BLaER1 (cell line): ENCODE results near the gene CFAP157.

Experiments used
- H3K27ac ChIP-seq: shearing (Covaris generic); formaldehyde crosslinking; 2 replicates; pipeline ENCODE4 v1.8.1; 2022
- H3K27me3 ChIP-seq: shearing (Covaris generic); formaldehyde crosslinking; 2 replicates; pipeline ENCODE4 v1.8.1; 2022
- H3K36me3 ChIP-seq: shearing (Covaris generic); formaldehyde crosslinking; 2 replicates; pipeline ENCODE4 v1.8.1; 2022
- H3K4me1 ChIP-seq: shearing (Covaris generic); formaldehyde crosslinking; 2 replicates; pipeline ENCODE4 v1.8.1; 2022
- H3K4me2 ChIP-seq: shearing (Covaris generic); formaldehyde crosslinking; 2 replicates; pipeline ENCODE4 v1.8.1; 2022
- H3K4me3 ChIP-seq: shearing (Covaris generic); formaldehyde crosslinking; 2 replicates; pipeline ENCODE4 v1.8.1; 2022
- H3K9ac ChIP-seq: shearing (Covaris generic); formaldehyde crosslinking; 2 replicates; pipeline ENCODE4 v1.8.1; 2022
- H3K9me3 ChIP-seq: shearing (Covaris generic); formaldehyde crosslinking; 2 replicates; pipeline ENCODE4 v1.8.1; 2022
- H4K20me1 ChIP-seq: shearing (Covaris generic); formaldehyde crosslinking; 2 replicates; pipeline ENCODE4 v1.8.1; 2022
- Cebpa-rat ChIP-seq: shearing (Covaris generic); IDR thresholded peaks from 2 replicates; pipeline ENCODE4 v1.8.1; 2022

Gene CFAP157

GRCh38 chr9:127742435-127743088 lies 35.8 kb downstream of the CFAP157 start:
- Histone ChIP-seq H3K9me3 (no peaks in the 10 kb centered on the region), H3K4me1 (no peaks in the 10 kb centered on the region), H4K20me1 (peaks cover 57% of the 10 kb centered on the region), H3K4me3 (no peak overlapping the region), H3K27me3 (no peaks in the 10 kb centered on the region), H3K27ac (no peak overlapping the region), H3K9ac (no peak overlapping the region), H3K4me2 (no peak overlapping the region), H3K36me3 (peaks cover 99% of the 10 kb centered on the region)
- no peak for TF ChIP-seq Cebpa-rat

- Histone ChIP-seq H3K36me3 (peaks cover 100% of the 10 kb centered on the region), H3K4me2 (no peak overlapping the region), H3K4me3 (no peak overlapping the region), H3K9ac (no peak overlapping the region), H3K9me3 (no peaks in the 10 kb centered on the region), H3K27me3 (no peaks in the 10 kb centered on the region), H3K27ac (no peak overlapping the region), H3K4me1 (no peaks in the 10 kb centered on the region), H4K20me1 (peaks cover 67% of the 10 kb centered on the region)
- TF ChIP-seq Cebpa-rat = no peak
Observed at GRCh38 chr9:127744398-127745110, 37.8 kb downstream of the CFAP157 start.

GRCh38 chr9:127746959-127747569 lies 40.3 kb downstream of the CFAP157 start:
- Histone ChIP-seq H3K4me2 (no peak overlapping the region), H3K4me3 (no peak overlapping the region), H3K27me3 (no peaks in the 10 kb centered on the region), H3K27ac (no peak overlapping the region), H4K20me1 (peaks cover 84% of the 10 kb centered on the region), H3K36me3 (peaks cover 100% of the 10 kb centered on the region), H3K9me3 (no peaks in the 10 kb centered on the region), H3K4me1 (no peaks in the 10 kb centered on the region), H3K9ac (no peak overlapping the region)
- no peak for TF ChIP-seq Cebpa-rat

GRCh38 chr9:127749090-127749787 lies 42.5 kb downstream of the CFAP157 start:
- Histone ChIP-seq H3K36me3 (peaks cover 99% of the 10 kb centered on the region), H3K4me1 (no peaks in the 10 kb centered on the region)
- TF ChIP-seq Cebpa-rat = no peak

GRCh38 chr9:127751269-127752054 lies 44.7 kb downstream of the CFAP157 start:
- Histone ChIP-seq H3K36me3 (peaks cover 96% of the 10 kb centered on the region), H3K4me2 (no peak overlapping the region), H3K4me3 (no peak overlapping the region), H3K9me3 (no peaks in the 10 kb centered on the region), H3K9ac (no peak overlapping the region), H3K4me1 (no peaks in the 10 kb centered on the region), H3K27ac (no peak overlapping the region), H4K20me1 (peaks cover 95% of the 10 kb centered on the region), H3K27me3 (no peaks in the 10 kb centered on the region)
- TF ChIP-seq Cebpa-rat = no peak

More at GRCh38 chr9:127749090-127749787, 42.5 kb downstream of the CFAP157 start:
- H3K4me3 ChIP-seq = no peak overlapping the region
- H3K9me3 ChIP-seq = no peaks in the 10 kb centered on the region
- no peak overlapping the region for H3K4me2 ChIP-seq
- peaks cover 92% of the 10 kb centered on the region for H4K20me1 ChIP-seq
- no peaks in the 10 kb centered on the region for H3K27me3 ChIP-seq
- no peak overlapping the region for H3K27ac ChIP-seq
- no peak overlapping the region for H3K9ac ChIP-seq

GRCh38 chr9:127753148-127753547 lies 46.4 kb downstream of the CFAP157 start:
- peaks cover 96% of the 10 kb centered on the region for H3K36me3 ChIP-seq
- no peaks in the 10 kb centered on the region for H3K9me3 ChIP-seq
- no peak overlapping the region for H3K9ac ChIP-seq
- no peak overlapping the region for H3K4me3 ChIP-seq
- no peaks in the 10 kb centered on the region for H3K27me3 ChIP-seq
- no peak overlapping the region for H3K27ac ChIP-seq
- H4K20me1 ChIP-seq = peaks cover 96% of the 10 kb centered on the region
- no peaks in the 10 kb centered on the region for H3K4me1 ChIP-seq
- no peak for TF ChIP-seq Cebpa-rat
- H3K4me2 ChIP-seq = no peak overlapping the region

- Histone ChIP-seq H3K9me3 (no peaks in the 10 kb centered on the region), H3K4me3 (no peak overlapping the region), H3K9ac (no peak overlapping the region), H3K36me3 (peaks cover 95% of the 10 kb centered on the region), H3K4me2 (no peak overlapping the region), H3K27ac (no peak overlapping the region), H4K20me1 (peaks cover 96% of the 10 kb centered on the region), H3K27me3 (no peaks in the 10 kb centered on the region), H3K4me1 (no peaks in the 10 kb centered on the region)
- TF ChIP-seq Cebpa-rat = no peak
Observed at GRCh38 chr9:127753622-127754021, 46.8 kb downstream of the CFAP157 start.

GRCh38 chr9:127754099-127755060 lies 47.6 kb downstream of the CFAP157 start:
- H3K4me2 ChIP-seq = no peak overlapping the region

More at GRCh38 chr9:127754099-127755060, 47.6 kb downstream of the CFAP157 start:
- no peaks in the 10 kb centered on the region for H3K9me3 ChIP-seq
- H3K36me3 ChIP-seq = peaks cover 95% of the 10 kb centered on the region
- H3K27ac ChIP-seq = no peak overlapping the region
- H3K9ac ChIP-seq = no peak overlapping the region
- no peak for TF ChIP-seq Cebpa-rat
- H3K4me1 ChIP-seq = no peaks in the 10 kb centered on the region
- peaks cover 96% of the 10 kb centered on the region for H4K20me1 ChIP-seq
- no peak overlapping the region for H3K4me3 ChIP-seq
- no peaks in the 10 kb centered on the region for H3K27me3 ChIP-seq
